ENCODE results near the gene RCC2.

Gene RCC2

DNA sequence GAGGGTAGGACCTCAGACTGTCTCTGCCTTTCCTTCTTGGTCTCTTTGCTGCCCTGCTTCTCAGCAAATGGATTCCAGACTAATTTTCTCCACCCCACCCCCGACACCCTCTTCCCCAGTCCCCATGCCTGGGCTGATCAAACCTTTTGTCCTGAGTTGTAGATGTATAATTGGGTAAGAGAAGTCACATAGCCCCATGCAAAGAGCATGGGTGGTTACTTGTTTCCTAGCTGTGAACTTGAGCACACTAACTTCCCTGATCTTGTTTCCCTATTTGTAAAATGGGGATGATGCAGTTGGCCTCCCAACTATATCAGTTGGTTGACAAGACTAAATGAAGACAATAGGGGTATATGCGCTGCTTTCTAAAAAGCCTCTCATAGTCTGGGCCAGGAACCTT is 58.3 kb downstream of the RCC2 start:
- Histone ChIP-seq H3K4me1 (ENCODE audit: control insufficient read depth, insufficient read depth, low read length) (no peaks in the 10 kb centered on the region), H3K27ac (ENCODE audit: insufficient read depth, low read depth, low read length, poor library complexity, severe bottlenecking) (no peak overlapping the region), H3K4me3 (ENCODE audit: insufficient read depth, low read depth, low read length) (no peak overlapping the region), H3K9me3 (ENCODE audit: control insufficient read depth, low read length) (no peaks in the 10 kb centered on the region), H3K27me3 (ENCODE audit: control insufficient read depth, insufficient read depth, low read length, poor library complexity, severe bottlenecking) (no peaks in the 10 kb centered on the region), H3K36me3 (ENCODE audit: control insufficient read depth, insufficient read depth, low read length) (no peaks in the 10 kb centered on the region)
- WGBS, 2 experiments: 97 to 100% methylated on average over 1 to 2 of the region's 2 CpGs

DNA sequence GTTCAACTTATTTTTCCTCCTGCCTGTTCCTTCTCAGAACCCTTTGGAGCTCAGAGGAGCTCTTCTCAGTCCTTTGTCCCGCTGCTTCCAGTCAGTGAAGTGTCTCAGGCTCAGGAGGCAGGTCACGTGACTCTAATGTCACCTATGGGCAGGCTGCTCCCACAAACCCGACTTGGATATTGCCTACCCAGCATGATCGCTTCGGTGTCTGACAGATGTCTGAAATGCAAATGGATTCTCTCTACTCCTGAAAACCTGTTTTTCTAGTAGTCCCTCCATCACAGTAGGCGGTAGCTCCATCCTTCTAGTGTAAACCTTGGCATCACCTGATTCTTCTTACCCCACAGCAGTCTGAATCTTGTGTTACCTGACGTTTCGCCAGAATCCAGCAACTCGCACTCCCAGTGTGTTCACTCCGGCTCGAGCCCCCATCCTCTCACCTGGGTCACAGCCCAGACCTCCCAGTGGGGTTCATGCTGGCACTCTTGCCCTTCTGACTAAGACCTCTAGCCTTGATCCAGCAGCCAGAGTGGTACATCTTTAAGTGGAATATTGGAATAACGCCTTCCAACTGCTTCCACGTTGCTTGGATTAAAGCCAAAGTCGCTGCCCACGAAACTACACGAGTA is 62.0 kb downstream of the RCC2 start:
- 80% methylated on average over 16 of the region's 16 CpGs for WGBS, 2 experiments
- Histone ChIP-seq H3K27ac (ENCODE audit: insufficient read depth, low read depth, low read length, poor library complexity, severe bottlenecking) (no peak overlapping the region), H3K4me1 (ENCODE audit: control insufficient read depth, insufficient read depth, low read length) (no peaks in the 10 kb centered on the region), H3K4me3 (ENCODE audit: insufficient read depth, low read depth, low read length) (no peak overlapping the region), H3K27me3 (ENCODE audit: control insufficient read depth, insufficient read depth, low read length, poor library complexity, severe bottlenecking) (no peaks in the 10 kb centered on the region), H3K9me3 (ENCODE audit: control insufficient read depth, low read length) (no peaks in the 10 kb centered on the region), H3K36me3 (ENCODE audit: control insufficient read depth, insufficient read depth, low read length) (no peaks in the 10 kb centered on the region)

DNA sequence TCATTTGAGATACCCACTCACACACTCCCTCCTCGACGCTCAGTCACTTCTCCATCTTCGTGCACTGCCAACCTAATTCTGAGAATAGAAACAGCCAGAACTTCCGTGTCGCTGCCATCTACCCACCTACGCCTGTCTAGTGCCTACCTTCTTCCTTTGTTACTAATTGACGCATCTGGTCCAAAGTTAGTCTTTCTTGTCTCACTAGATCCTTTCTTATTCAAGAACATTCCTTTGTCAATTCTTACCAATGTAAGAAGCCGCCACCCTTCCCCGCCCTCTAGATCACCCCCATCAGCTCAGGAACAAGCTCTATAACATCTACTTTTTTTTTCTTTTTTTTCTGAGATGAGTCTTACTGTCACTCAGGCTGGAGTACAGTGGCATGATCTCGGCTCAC is 63.8 kb downstream of the RCC2 start:
- H3K4me1 ChIP-seq (ENCODE audit: control insufficient read depth, insufficient read depth, low read length): no peaks in the 10 kb centered on the region
- H3K9me3 ChIP-seq (ENCODE audit: control insufficient read depth, low read length): no peaks in the 10 kb centered on the region
- 92 to 93% methylated on average over 10 of the region's 10 CpGs for WGBS, 2 experiments
- H3K4me3 ChIP-seq (ENCODE audit: insufficient read depth, low read depth, low read length): no peak overlapping the region
- no peaks in the 10 kb centered on the region for H3K27me3 ChIP-seq (ENCODE audit: control insufficient read depth, insufficient read depth, low read length, poor library complexity, severe bottlenecking)
- no peak overlapping the region for H3K27ac ChIP-seq (ENCODE audit: insufficient read depth, low read depth, low read length, poor library complexity, severe bottlenecking)
- no peaks in the 10 kb centered on the region for H3K36me3 ChIP-seq (ENCODE audit: control insufficient read depth, insufficient read depth, low read length)

DNA sequence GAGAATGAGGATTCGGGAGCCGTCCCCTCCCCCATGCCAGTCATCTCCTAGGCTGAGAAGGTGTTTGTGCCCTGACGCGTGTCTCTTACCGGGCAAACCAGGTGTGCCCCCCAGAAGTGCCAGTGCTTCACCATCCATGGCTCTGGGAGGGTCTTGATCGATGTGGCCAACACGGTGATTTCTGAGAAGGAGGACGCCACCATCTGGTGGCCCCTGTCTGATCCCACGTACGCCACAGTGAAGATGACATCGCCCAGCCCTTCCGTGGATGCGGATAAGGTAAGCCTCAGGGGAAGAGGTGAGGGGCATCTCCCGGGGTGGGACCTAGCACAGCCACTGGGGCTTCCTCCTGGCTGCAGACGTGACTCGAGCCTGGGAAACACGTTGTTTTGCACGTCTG is 66.5 kb downstream of the RCC2 start:
- no peak overlapping the region for H3K27ac ChIP-seq (ENCODE audit: insufficient read depth, low read depth, low read length, poor library complexity, severe bottlenecking)
- H3K4me1 ChIP-seq (ENCODE audit: control insufficient read depth, insufficient read depth, low read length): no peaks in the 10 kb centered on the region
- H3K4me3 ChIP-seq (ENCODE audit: insufficient read depth, low read depth, low read length): no peak overlapping the region
- H3K27me3 ChIP-seq (ENCODE audit: control insufficient read depth, insufficient read depth, low read length, poor library complexity, severe bottlenecking): no peaks in the 10 kb centered on the region
- H3K9me3 ChIP-seq (ENCODE audit: control insufficient read depth, low read length): no peaks in the 10 kb centered on the region
- H3K36me3 ChIP-seq (ENCODE audit: control insufficient read depth, insufficient read depth, low read length): no peaks in the 10 kb centered on the region
- 82 to 86% methylated on average over 18 of the region's 18 CpGs for whole genome bisulfite sequencing, 2 experiments

DNA sequence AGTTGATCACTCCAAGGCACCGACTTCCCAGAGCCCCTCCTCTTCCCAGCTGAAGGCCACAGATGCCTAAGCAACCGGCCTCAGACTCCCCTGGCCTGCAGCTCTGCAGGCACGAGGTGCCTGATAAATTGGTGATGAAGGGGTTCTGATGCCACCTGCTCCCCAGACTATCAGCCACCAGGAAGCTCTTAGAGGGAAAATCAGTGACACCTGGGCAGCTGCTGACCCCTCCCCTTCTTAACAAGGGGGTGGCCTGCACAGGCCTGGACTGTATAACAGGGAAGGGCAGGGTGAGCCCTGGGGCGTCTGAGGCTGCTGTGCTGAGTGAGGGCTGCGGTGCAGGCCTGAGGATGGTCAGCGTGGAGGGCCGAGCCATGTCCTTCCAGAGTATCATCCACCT is 67.6 kb downstream of the RCC2 start, which contains the start of gene PADI6:
Gene PADI6 (plus strand): TSS at position 301 of the 400 bp plus-strand sequence. CDS start 50 bp downstream, at position 351.
- H3K4me1 ChIP-seq (ENCODE audit: control insufficient read depth, insufficient read depth, low read length): no peaks in the 10 kb centered on the region
- H3K9me3 ChIP-seq (ENCODE audit: control insufficient read depth, low read length): no peaks in the 10 kb centered on the region
- no peaks in the 10 kb centered on the region for H3K27me3 ChIP-seq (ENCODE audit: control insufficient read depth, insufficient read depth, low read length, poor library complexity, severe bottlenecking)
- H3K27ac ChIP-seq (ENCODE audit: insufficient read depth, low read depth, low read length, poor library complexity, severe bottlenecking): no peak within 1 kb of the TSS
- no peak within 1 kb of the TSS for H3K4me3 ChIP-seq (ENCODE audit: insufficient read depth, low read depth, low read length)
- 73 to 74% methylated on average over 7 of the region's 7 CpGs for WGBS, 2 experiments
- H3K36me3 ChIP-seq (ENCODE audit: control insufficient read depth, insufficient read depth, low read length): no peaks in the 10 kb centered on the region

DNA sequence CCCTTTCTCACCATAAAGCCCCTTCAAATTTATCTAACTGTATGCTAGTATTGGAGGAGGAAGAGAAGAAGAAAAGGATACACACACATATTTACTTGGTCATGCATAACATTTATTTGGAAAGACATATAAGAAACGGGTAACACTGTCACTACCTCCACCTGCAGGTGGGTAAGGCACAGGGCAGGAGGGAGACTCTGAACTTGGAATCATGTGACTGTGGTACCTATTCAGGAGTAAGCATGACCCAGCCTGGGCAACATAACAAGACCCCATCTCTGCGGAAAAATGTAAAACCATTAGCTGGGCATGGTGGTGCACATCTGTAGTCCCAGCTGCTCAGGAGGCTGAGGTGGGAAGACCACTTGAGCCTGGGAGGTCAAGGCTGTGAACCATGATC is 68.9 kb downstream of the RCC2 start:
- 76 to 80% methylated on average over 2 of the region's 2 CpGs for WGBS, 2 experiments
- Histone ChIP-seq H3K27ac (ENCODE audit: insufficient read depth, low read depth, low read length, poor library complexity, severe bottlenecking) (no peak overlapping the region), H3K4me3 (ENCODE audit: insufficient read depth, low read depth, low read length) (no peak overlapping the region), H3K36me3 (ENCODE audit: control insufficient read depth, insufficient read depth, low read length) (no peaks in the 10 kb centered on the region), H3K4me1 (ENCODE audit: control insufficient read depth, insufficient read depth, low read length) (peaks cover 3% of the 10 kb centered on the region), H3K27me3 (ENCODE audit: control insufficient read depth, insufficient read depth, low read length, poor library complexity, severe bottlenecking) (no peaks in the 10 kb centered on the region), H3K9me3 (ENCODE audit: control insufficient read depth, low read length) (no peaks in the 10 kb centered on the region)

DNA sequence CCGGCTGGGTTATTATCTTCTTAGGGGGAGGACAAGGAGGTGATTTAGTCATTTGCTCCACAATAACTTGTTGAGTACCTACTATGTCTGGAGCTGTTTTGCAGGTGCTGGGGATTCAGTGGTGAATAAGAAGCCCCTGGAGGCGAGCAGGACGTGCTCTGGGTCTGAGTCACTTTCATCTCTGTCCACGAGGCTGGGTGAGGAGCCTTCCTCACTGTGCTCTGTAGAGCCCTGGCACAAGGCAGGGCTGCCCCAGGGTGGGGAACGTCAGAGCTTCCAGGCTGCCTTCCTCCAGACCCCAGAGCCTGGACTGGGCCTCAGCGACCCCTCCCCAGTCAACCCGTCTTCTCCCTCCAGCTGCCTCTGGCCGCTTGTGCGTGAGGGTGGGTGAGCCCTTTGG is 70.0 kb downstream of the RCC2 start:
- Histone ChIP-seq H3K9me3 (ENCODE audit: control insufficient read depth, low read length) (no peaks in the 10 kb centered on the region), H3K27ac (ENCODE audit: insufficient read depth, low read depth, low read length, poor library complexity, severe bottlenecking) (no peak overlapping the region), H3K36me3 (ENCODE audit: control insufficient read depth, insufficient read depth, low read length) (no peaks in the 10 kb centered on the region), H3K27me3 (ENCODE audit: control insufficient read depth, insufficient read depth, low read length, poor library complexity, severe bottlenecking) (no peaks in the 10 kb centered on the region), H3K4me3 (ENCODE audit: insufficient read depth, low read depth, low read length) (no peak overlapping the region), H3K4me1 (ENCODE audit: control insufficient read depth, insufficient read depth, low read length) (peaks cover 3% of the 10 kb centered on the region)
- 72 to 77% methylated on average over 9 of the region's 9 CpGs for WGBS, 2 experiments

DNA sequence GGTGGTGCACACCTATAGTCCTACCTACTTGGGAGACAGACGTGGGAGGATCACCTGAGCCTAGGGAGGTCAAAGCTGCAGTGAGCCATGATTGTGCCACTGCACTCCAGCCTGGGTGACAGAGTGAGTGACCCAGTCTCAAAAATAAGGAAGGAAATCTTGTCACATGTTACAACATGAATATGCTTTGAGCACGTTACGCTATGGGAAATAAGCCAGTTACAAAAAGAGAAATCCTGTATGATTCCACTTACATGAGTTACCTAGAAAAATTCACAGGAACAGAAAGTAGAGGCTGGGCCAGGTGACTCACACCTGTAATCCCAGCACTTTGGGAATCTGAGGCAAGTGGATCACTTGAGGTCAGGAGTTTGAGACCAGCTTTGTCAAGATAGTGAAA is 74.2 kb downstream of the RCC2 start:
- WGBS, 2 experiments: 95 to 96% methylated on average over 3 of the region's 3 CpGs
- H3K36me3 ChIP-seq (ENCODE audit: control insufficient read depth, insufficient read depth, low read length): no peaks in the 10 kb centered on the region
- no peak overlapping the region for H3K27ac ChIP-seq (ENCODE audit: insufficient read depth, low read depth, low read length, poor library complexity, severe bottlenecking)
- H3K27me3 ChIP-seq (ENCODE audit: control insufficient read depth, insufficient read depth, low read length, poor library complexity, severe bottlenecking): no peaks in the 10 kb centered on the region
- H3K4me1 ChIP-seq (ENCODE audit: control insufficient read depth, insufficient read depth, low read length): peaks cover 3% of the 10 kb centered on the region
- no peaks in the 10 kb centered on the region for H3K9me3 ChIP-seq (ENCODE audit: control insufficient read depth, low read length)
- H3K4me3 ChIP-seq (ENCODE audit: insufficient read depth, low read depth, low read length): no peak overlapping the region

DNA sequence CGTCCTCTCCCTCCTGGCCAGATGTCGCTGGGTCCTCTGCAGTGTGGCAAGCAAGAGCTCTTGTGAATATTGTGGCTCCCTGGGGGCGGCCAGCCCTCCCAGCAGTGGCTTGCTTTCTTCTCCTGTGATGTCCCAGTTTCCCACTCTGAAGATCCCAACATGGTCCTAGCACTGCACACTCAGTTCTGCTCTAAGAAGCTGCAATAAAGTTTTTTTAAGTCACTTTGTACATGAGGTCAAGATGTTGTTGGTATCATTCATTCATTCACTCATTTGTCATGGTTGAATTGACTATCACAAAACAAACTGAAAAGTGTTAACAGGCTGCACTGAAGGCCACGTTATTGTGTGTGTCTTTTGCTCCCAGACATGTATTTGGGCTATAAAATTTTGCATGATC is 75.7 kb downstream of the RCC2 start:
- H3K9me3 ChIP-seq (ENCODE audit: control insufficient read depth, low read length): no peaks in the 10 kb centered on the region
- H3K27ac ChIP-seq (ENCODE audit: insufficient read depth, low read depth, low read length, poor library complexity, severe bottlenecking): no peak overlapping the region
- no peaks in the 10 kb centered on the region for H3K27me3 ChIP-seq (ENCODE audit: control insufficient read depth, insufficient read depth, low read length, poor library complexity, severe bottlenecking)
- H3K4me1 ChIP-seq (ENCODE audit: control insufficient read depth, insufficient read depth, low read length): peaks cover 3% of the 10 kb centered on the region
- no peaks in the 10 kb centered on the region for H3K36me3 ChIP-seq (ENCODE audit: control insufficient read depth, insufficient read depth, low read length)
- 92 to 94% methylated on average over 4 of the region's 4 CpGs for WGBS, 2 experiments
- no peak overlapping the region for H3K4me3 ChIP-seq (ENCODE audit: insufficient read depth, low read depth, low read length)

DNA sequence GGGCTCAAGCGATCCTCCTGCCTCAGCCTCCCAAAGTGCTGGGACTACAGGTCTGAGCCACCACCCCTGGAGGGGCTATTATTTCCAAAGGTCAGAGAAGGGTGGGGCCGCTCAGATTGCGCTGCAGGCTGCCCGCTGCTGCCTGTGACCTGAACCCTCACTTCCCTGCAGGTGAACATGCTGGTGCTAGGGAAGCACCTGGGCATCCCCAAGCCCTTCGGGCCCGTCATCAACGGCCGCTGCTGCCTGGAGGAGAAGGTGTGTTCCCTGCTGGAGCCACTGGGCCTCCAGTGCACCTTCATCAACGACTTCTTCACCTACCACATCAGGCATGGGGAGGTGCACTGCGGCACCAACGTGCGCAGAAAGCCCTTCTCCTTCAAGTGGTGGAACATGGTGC is 76.1 kb downstream of the RCC2 start:
- Histone ChIP-seq H3K36me3 (ENCODE audit: control insufficient read depth, insufficient read depth, low read length) (no peaks in the 10 kb centered on the region), H3K9me3 (ENCODE audit: control insufficient read depth, low read length) (no peaks in the 10 kb centered on the region), H3K27ac (ENCODE audit: insufficient read depth, low read depth, low read length, poor library complexity, severe bottlenecking) (no peak overlapping the region), H3K4me1 (ENCODE audit: control insufficient read depth, insufficient read depth, low read length) (peaks cover 3% of the 10 kb centered on the region), H3K27me3 (ENCODE audit: control insufficient read depth, insufficient read depth, low read length, poor library complexity, severe bottlenecking) (no peaks in the 10 kb centered on the region), H3K4me3 (ENCODE audit: insufficient read depth, low read depth, low read length) (no peak overlapping the region)
- WGBS, 2 experiments: 87 to 89% methylated on average over 12 of the region's 12 CpGs

DNA sequence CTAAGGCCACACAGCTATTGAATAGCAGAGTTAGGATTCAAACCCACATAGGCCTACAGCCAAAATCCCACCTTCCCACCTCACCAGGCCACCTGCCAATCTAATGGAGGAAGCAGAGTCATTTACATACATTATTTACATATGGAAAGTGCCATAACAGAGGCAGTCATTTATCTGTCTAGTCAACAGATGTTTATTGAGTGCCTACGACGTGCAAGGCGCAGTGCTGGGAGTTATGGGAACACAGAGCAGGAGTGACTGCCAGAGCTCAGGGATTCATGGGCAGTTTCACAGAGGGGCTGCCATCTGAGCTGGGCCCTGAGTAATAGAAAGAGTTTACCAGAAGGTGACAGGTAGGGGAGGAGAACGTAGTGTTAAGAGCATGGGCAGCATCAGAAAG is 77.8 kb downstream of the RCC2 start:
- Histone ChIP-seq H3K4me3 (ENCODE audit: insufficient read depth, low read depth, low read length) (no peak overlapping the region), H3K36me3 (ENCODE audit: control insufficient read depth, insufficient read depth, low read length) (no peaks in the 10 kb centered on the region), H3K27me3 (ENCODE audit: control insufficient read depth, insufficient read depth, low read length, poor library complexity, severe bottlenecking) (no peaks in the 10 kb centered on the region), H3K27ac (ENCODE audit: insufficient read depth, low read depth, low read length, poor library complexity, severe bottlenecking) (no peak overlapping the region), H3K4me1 (ENCODE audit: control insufficient read depth, insufficient read depth, low read length) (peaks cover 2% of the 10 kb centered on the region), H3K9me3 (ENCODE audit: control insufficient read depth, low read length) (no peaks in the 10 kb centered on the region)
- WGBS, 2 experiments: 95 to 96% methylated on average over 4 of the region's 4 CpGs
